NCI-H1694 (cell line): ENCODE measurements around the gene ENG.

ENCODE experiments used
- DNase-seq: peaks from one replicate; lab custom pipeline; 2025; lab: John Stamatoyannopoulos, UW

ENG gene

DNA sequence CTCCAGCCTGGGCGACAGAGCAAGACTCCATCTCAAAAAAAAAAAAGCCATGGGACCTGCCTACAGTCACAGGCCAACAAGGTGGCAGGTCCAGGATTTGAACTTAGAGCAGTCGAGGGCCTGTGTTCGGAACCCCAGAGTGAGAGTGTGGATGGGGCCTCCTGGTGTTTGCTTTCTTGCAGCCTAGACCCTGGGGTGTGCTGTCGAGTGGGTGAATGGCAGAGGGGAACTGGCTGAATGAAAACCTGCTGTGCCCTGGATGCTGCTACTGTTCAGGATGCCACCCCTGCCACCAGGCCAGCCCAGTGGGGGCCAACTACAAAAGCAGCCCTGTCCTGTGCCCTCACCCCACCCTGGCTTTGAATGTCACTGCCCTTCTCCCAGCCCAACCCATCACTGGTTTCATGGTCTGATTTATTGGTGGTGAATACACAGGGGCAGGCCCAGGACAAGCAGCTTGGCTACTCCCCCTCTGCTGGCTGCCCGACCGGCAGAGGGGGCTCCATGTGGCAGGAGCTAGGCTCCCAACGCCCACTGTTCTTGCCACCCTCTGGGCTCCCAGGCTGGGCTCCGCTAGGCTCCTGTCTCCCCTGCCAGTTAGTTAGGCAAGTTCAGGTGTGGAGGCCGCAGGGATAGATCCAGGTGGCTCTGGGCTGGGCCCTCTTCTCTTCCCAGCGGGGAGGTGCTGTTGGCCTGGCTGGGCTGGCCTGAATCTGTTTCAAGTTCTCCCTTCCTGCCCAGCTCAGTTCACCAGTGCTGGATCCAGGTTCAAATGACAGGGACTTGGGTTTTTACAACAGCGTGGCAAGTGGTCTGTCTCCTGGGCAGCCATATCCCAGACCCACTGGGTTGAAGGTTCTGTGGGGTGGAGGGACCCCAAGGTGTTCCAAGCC lies 39.6 kb downstream of the ENG start:
- no peak for DNase-seq

DNA sequence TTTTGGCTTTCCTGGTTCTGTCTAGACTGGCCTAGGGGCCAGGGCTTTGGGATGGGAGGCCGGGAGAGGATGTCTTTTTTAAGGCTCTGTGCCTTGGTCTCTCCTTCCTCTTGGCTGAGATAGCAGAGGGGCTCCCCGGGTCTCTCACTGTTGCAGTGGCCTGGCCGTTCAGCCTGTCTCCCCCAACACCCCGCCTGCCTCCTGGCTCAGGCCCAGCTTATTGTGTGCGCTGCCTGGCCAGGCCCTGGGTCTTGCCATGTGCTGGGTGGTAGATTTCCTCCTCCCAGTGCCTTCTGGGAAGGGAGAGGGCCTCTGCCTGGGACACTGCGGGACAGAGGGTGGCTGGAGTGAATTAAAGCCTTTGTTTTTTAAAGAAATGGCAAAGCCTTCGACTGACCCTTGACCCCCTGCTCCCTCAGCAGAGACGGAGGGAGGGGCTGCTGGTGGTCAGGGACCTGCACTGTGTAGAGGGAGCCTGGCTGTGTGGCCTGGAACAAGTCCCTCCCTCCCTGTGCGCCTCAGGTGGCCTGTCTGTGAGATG lies 40.7 kb downstream of the ENG start:
- DNase-seq, result no peak

- no peak for DNase-seq
Measured at GRCh38 chr9:127812936-127813675, 41.4 kb downstream of the ENG start.

GRCh38 chr9:127812011-127812410 lies 42.4 kb downstream of the ENG start:
- no peak for DNase-seq

- no peak for DNase-seq
Measured at GRCh38 chr9:127810378-127811187, 43.9 kb downstream of the ENG start.

DNA sequence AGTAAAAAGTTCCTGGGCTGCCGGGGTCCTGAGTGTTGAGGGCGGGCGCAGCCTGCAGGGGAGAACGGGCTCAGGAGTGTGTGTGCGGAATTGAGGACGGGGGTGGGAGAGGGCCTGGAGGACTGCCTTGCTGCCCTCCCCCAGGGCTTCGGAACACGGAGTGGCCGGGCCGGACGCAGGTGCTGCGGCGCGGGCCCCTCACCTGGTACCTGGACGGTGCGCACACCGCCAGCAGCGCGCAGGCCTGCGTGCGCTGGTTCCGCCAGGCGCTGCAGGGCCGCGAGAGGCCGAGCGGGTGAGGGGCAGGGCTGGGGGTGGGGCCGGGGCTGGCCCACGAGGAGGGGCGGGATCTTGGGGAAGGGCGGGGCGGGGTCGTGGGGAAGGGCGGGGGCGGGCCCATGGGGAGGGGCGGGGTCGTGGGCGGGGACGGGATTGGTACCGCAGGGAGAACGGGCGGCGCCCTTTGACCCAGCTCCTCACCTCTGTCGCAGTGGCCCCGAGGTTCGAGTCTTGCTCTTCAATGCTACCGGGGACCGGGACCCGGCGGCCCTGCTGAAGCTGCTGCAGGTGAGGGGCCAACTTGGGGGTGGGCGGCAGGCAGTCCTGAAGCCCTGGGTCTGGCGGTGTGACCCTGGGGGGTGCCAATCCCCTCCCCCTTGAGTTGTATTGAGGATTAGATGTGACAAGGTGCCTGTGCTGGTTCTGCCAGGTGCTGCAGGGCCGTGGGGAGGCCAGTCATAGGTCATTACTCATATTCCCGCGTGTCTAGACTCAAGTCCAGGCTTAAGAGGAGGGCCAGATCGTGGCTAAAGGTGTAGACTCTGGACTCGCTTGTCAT lies 44.7 kb downstream of the ENG start:
- no peak for DNase-seq

- no peak for DNase-seq
Measured at GRCh38 chr9:127809002-127809539, 45.4 kb downstream of the ENG start.

DNA sequence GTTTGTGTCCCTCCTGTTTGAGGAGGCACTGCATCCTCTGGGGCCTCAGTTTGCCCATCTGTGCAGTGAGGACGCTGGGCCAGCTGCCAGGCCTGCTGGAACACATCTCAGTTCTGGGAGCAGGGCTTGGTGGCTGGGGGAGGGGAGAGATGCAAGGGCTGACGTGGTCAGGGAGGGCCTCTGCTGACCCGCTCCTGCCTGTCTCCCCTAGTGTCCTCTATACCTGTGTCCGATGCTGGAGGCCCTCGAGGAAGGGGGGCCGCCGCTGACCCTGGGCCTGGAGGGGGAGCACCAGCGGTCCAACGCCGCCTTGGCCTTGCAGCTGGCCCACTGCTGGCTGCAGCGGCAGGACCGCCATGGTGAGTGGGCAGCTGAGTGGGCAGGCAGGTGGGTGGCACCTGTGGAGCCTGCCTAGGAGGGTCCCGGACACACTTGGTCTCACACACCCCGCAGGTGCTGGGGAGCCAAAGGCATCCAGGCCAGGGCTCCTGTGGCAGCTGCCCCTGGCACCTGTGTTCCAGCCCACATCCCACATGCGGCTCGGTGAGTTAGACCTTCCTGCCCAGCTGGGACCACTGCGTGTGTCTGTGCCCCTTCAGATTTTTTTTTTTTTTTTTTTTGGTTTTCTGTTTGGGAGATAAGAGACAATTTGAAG lies 46.0 kb downstream of the ENG start:
- no peak for DNase-seq

GRCh38 chr9:127806871-127807270 lies 47.6 kb downstream of the ENG start:
- DNase-seq, result no peak

DNA sequence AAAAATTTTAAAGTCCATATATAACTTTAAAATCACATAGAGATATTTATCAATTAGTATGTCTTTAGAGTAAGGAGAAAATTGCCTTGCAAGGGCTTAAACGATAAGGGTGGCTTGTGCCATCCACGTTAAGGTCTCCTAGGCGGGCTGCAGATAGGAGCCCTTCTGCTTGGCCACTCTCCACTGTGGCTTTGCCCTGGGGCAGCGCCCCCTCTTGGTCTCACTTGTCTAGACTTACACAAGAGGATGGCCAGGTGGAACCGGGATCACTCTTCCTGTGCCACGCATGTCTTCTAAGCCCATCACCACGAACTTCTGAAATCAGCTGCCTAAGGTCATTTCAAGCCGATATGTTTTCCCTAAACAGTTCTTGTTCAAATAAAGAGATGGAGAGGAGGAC lies 48.8 kb downstream of the ENG start:
- DNase-seq, result no peak

GRCh38 chr9:127803507-127804352 lies 50.7 kb downstream of the ENG start:
- DNase-seq, result no peak

GRCh38 chr9:127802576-127803443 lies 51.6 kb downstream of the ENG start, which contains the start of gene FPGS:
TSS of gene FPGS (plus strand) at chr9:127802882. CDS start at chr9:127802925, 43 bp downstream.
- peak; percentile 69 for DNase-seq

GRCh38 chr9:127801955-127802575 lies 52.4 kb downstream of the ENG start:
- DNase-seq, result no peak

GRCh38 chr9:127796852-127797370 lies 57.5 kb downstream of the ENG start:
- DNase-seq, result no peak

- DNase-seq, result no peak
Measured at GRCh38 chr9:127796225-127796813, 58.1 kb downstream of the ENG start.

DNA sequence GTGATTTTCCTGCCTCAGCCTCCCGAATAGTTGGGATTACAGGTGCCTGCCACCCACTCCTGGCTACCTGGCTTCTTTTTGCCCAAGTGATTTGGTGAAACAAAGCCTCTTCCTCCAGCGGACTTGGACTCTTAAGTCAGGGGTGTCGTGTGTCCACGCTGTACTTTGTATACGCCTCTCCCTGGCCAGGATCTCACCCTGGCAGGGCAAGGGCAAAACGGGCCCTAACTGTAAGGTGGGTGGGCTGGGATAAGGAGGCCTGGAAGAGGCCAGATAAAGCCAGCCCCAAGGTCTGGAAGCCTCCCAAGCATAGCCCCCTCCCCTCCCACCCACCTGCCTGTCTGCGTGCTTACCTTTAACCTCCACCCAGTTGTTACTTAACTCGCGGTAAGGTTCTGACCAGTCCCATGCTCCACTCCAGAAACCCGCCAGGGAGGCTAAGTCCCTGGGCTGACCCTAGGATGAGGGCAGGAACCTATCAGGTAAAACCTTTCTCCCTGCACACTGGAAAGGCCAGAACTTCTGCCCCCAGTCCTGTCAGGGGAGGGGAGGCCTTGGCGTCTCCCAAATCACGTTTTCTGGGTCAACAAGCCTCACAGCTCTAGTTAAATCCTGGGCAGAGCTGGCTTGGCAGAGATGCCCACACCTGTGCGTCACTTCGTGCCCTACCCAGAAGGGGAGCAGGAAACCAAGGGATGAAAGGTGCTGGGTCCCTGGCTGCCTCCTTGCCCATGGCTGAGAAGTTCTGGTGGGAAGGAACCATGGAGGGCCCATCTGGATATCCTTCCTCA lies 60.3 kb downstream of the ENG start:
- DNase-seq, result no peak
